Esophagus muscularis mucosa (tissue), 4 donors: ENCODE results near the gene SMOC1. TPM values are rescaled to one million over a fixed set of nuclear protein-coding genes. Genes with fewer than 3 reads are reported as not detected.

ENCODE experiments used
- DNase-seq: peaks from one replicate; pipeline ENCODE4 v3.0.0-alpha.2; 2017; ENCODE audit errors: extremely low spot score
- H3K27ac ChIP-seq, 4 donors: fragments of 200-600 bp; sonication (generic); replicated peaks in 1 of 4; 1 replicate in 3 of 4; 2 replicates in 1 of 4; pipeline ENCODE4 v1.5.1; 2016 to 2019; ENCODE audit warnings: mild to moderate bottlenecking in 1 of 4
- H3K27me3 ChIP-seq, 4 donors: fragments of 200-600 bp; sonication (generic); one replicate each; pipeline versions ENCODE4 v1.5.1 to v1.6.0; 2016 to 2019
- H3K36me3 ChIP-seq, 4 donors: fragments of 200-600 bp; sonication (generic); one replicate each; pipeline ENCODE4 v1.5.1; 2016 to 2019
- H3K4me1 ChIP-seq, 4 donors: fragments of 200-600 bp; sonication (generic); one replicate each; pipeline ENCODE4 v1.5.1; 2016 to 2019
- H3K4me3 ChIP-seq, 4 donors: fragments of 200-600 bp; sonication (generic); 1 replicate in 2 of 4; 2 replicates in 2 of 4; pipeline ENCODE4 v1.5.1; 2016 to 2019; ENCODE audit warnings: mild to moderate bottlenecking in 4 of 4, moderate library complexity in 1 of 4
- H3K9me3 ChIP-seq, 4 donors: fragments of 200-600 bp; sonication (generic); 1 replicate in 3 of 4; 2 replicates in 1 of 4; pipeline ENCODE4 v1.5.1; 2016 to 2019
- CTCF ChIP-seq, 3 experiments: fragments of 200-600 bp in 2 of 3; fragments of 450-650 bp in 1 of 3; sonication (generic) in 2 of 3; IDR thresholded peaks; one replicate each; pipeline ENCODE4 v1.5.1; 2017 to 2019; ENCODE audit warnings: antibody characterized with exemption in 3 of 3, mild to moderate bottlenecking in 2 of 3, moderate library complexity in 1 of 3
- EP300 ChIP-seq: sonication (generic); formaldehyde crosslinking; IDR thresholded peaks from one replicate; pipeline ENCODE4 v1.6.1; 2017; ENCODE audit warnings: antibody characterized with exemption
- POLR2A ChIP-seq: fragments of 450-650 bp; IDR thresholded peaks from one replicate; pipeline ENCODE4 v1.6.1; 2017; ENCODE audit warnings: antibody characterized with exemption, moderate library complexity, mild to moderate bottlenecking, low read depth
- POLR2AphosphoS5 ChIP-seq, 2 donors: sonication (generic); formaldehyde crosslinking; IDR thresholded peaks; one replicate each; pipeline ENCODE4 v1.6.1; 2017; ENCODE audit warnings: antibody characterized with exemption in 2 of 2
- WGBS: methylation state at CpG from one replicate; pipeline ENCODE4 v1.1.5; 2018; 5-methylcytosine and 5-hydroxymethylcytosine counted together
- intact Hi-C: fragments of 100-400 bp; cut with DNase I; formaldehyde crosslinking; loops from one replicate; pipeline ENCODE4 v1.15.1; 2023
- total RNA-seq, 4 donors: library from RNA; depleted of rRNA; stranded (reverse); fragments of >200 nt; gene quantifications; one replicate each; pipeline versions ENCODE4 v1.1.0 to v1.2.1, GENCODE V29; 2016

Gene SMOC1
- total RNA-seq, 4 donors from 2014 or later, result under 0.01 to 1.8 (median 0.51) TPM

GRCh38 chr14:69968132-69968531, 88.9 kb downstream of the SMOC1 start:
- Histone ChIP-seq H3K27me3 (peaks cover 0 to 10% (median 0%) of the 10 kb centered on the region in 4 donors), H3K36me3 (no peaks in the 10 kb centered on the region), H3K9me3 (no peaks in the 10 kb centered on the region), H3K4me3 (no peak overlapping the region), H3K4me1 (no peaks in the 10 kb centered on the region), H3K27ac (no peak overlapping the region)
- intact Hi-C loops, result no loop called here
- 79% methylated on average over 2 of the region's 2 CpGs for WGBS
- TF ChIP-seq CTCF (IDR thresholded peaks at IDR 0.05) (no peak), EP300 (no peak), POLR2A (no peak)
- no peak for DNase-seq

GRCh38 chr14:69968681-69969080, 89.5 kb downstream of the SMOC1 start:
- Histone ChIP-seq H3K27ac (no peak overlapping the region), H3K9me3 (no peaks in the 10 kb centered on the region), H3K36me3 (no peaks in the 10 kb centered on the region), H3K27me3 (peaks cover 0 to 6% (median 0%) of the 10 kb centered on the region in 4 donors), H3K4me3 (no peak overlapping the region), H3K4me1 (no peaks in the 10 kb centered on the region)
- intact Hi-C loops, result no loop called here
- TF ChIP-seq POLR2A (no peak), EP300 (no peak), CTCF (IDR thresholded peaks at IDR 0.05) (no peak), POLR2AphosphoS5 (IDR thresholded peaks at IDR 0.05) (no peak)
- 88% methylated on average over 1 of the region's 1 CpG for WGBS
- DNase-seq, result no peak

GRCh38 chr14:69972755-69973154, 93.5 kb downstream of the SMOC1 start:
- Histone ChIP-seq H3K27ac (no peak overlapping the region), H3K27me3 (peaks cover 0 to 5% (median 0%) of the 10 kb centered on the region in 4 donors), H3K36me3 (no peaks in the 10 kb centered on the region), H3K4me3 (no peak overlapping the region), H3K4me1 (no peaks in the 10 kb centered on the region), H3K9me3 (no peaks in the 10 kb centered on the region)
- TF ChIP-seq CTCF (IDR thresholded peaks at IDR 0.05) (no peak), EP300 (no peak), POLR2AphosphoS5 (IDR thresholded peaks at IDR 0.05) (no peak), POLR2A (no peak)
- intact Hi-C loops, result no loop called here
- 100% methylated on average over 1 of the region's 5 CpGs for WGBS
- DNase-seq, result no peak

GRCh38 chr14:69973846-69974245, 94.6 kb downstream of the SMOC1 start:
- Histone ChIP-seq H3K27me3 (peaks cover 0 to 5% (median 0%) of the 10 kb centered on the region in 4 donors), H3K9me3 (no peaks in the 10 kb centered on the region), H3K4me1 (no peaks in the 10 kb centered on the region), H3K4me3 (no peak overlapping the region), H3K36me3 (no peaks in the 10 kb centered on the region), H3K27ac (no peak overlapping the region)
- no peak for TF ChIP-seq POLR2A
- no peak for TF ChIP-seq EP300
- no peak for TF ChIP-seq CTCF (IDR thresholded peaks at IDR 0.05)
- TF ChIP-seq POLR2AphosphoS5 (IDR thresholded peaks at IDR 0.05), result no peak
- intact Hi-C loops, result no loop called here
- WGBS, result 72% methylated on average over 1 of the region's 1 CpG
- no peak for DNase-seq

GRCh38 chr14:69979882-69980281, 100.7 kb downstream of the SMOC1 start:
- DNase-seq, result no peak
- intact Hi-C loops, result no loop called here
- TF ChIP-seq POLR2A, result no peak
- no peak for TF ChIP-seq EP300
- no peak for TF ChIP-seq POLR2AphosphoS5 (IDR thresholded peaks at IDR 0.05)
- TF ChIP-seq CTCF (IDR thresholded peaks at IDR 0.05), result no peak

More at GRCh38 chr14:69979882-69980281, 100.7 kb downstream of the SMOC1 start:
- H3K36me3 ChIP-seq, result no peaks in the 10 kb centered on the region
- peaks cover 3 to 11% (median 9%) of the 10 kb centered on the region in 4 donors for H3K4me1 ChIP-seq
- H3K27me3 ChIP-seq, result peaks cover 0 to 35% (median 0%) of the 10 kb centered on the region in 4 donors
- H3K27ac ChIP-seq, result no peak overlapping the region
- H3K4me3 ChIP-seq, result no peak overlapping the region
- 83% methylated on average over 1 of the region's 1 CpG for WGBS
- no peaks in the 10 kb centered on the region for H3K9me3 ChIP-seq
